OCI-LY7 (cell line): ENCODE results near the gene VRTN. TPM values are rescaled to one million over a fixed set of nuclear protein-coding genes. Genes with fewer than 3 reads are reported as not detected.

ENCODE experiments used
- BruUV-seq: library from RNA; stranded (reverse); fragments of 400-500 nt; replicated peaks from 2 replicates; lab custom pipeline; 2021; lab: Mats Ljungman, UMichigan
- CTCF ChIA-PET: fragments of 300-600 bp; sonication (Branson Sonifier 250); formaldehyde crosslinking; loops from one replicate; lab custom pipeline; 2022; ENCODE audit warnings: antibody characterized with exemption; ENCODE audit not compliant: unreplicated experiment; lab: Charles Lee
- POLR2A ChIA-PET: fragments of 300-600 bp; sonication (Branson Sonifier 250); formaldehyde crosslinking; loops from one replicate; lab custom pipeline; 2022; ENCODE audit warnings: antibody characterized with exemption; lab: Charles Lee
- DNase-seq: peaks from one replicate; pipeline ENCODE4 v3.0.0-alpha.2; 2015; ENCODE audit warnings: low spot score
- H2AFZ ChIP-seq: fragments of 200-600 bp; sonication (generic), shearing (Covaris generic); 2 replicates; pipeline ENCODE4 v1.6.1; 2014; ENCODE audit warnings: mild to moderate bottlenecking, antibody characterized with exemption, low read length, moderate library complexity
- H3K27ac ChIP-seq: fragments of 200-600 bp; sonication (generic); 2 replicates; pipeline ENCODE4 v1.5.1; 2014; ENCODE audit warnings: mixed run types, low read depth, mild to moderate bottlenecking, moderate library complexity, low read length, inconsistent platforms; ENCODE audit not compliant: poor library complexity, severe bottlenecking
- H3K36me3 ChIP-seq: fragments of 200-600 bp; sonication (generic); 2 replicates; pipeline ENCODE4 v1.6.1; 2014; ENCODE audit warnings: mild to moderate bottlenecking, antibody characterized with exemption, low read length, moderate library complexity, mixed read lengths; ENCODE audit not compliant: insufficient read depth
- H3K4me1 ChIP-seq: fragments of 200-600 bp; sonication (generic); 2 replicates; pipeline ENCODE4 v1.5.1; 2014; ENCODE audit warnings: mild to moderate bottlenecking, low read length; ENCODE audit not compliant: insufficient read depth, poor library complexity, severe bottlenecking
- H3K4me2 ChIP-seq: fragments of 200-600 bp; sonication (generic); 2 replicates; pipeline ENCODE4 v1.6.1; 2014; ENCODE audit warnings: mild to moderate bottlenecking, low read length
- H3K4me3 ChIP-seq: fragments of 200-600 bp; sonication (generic); 2 replicates; pipeline ENCODE4 v1.5.1; 2014; ENCODE audit warnings: mild to moderate bottlenecking, low read depth, low read length; ENCODE audit not compliant: poor library complexity, severe bottlenecking
- H3K79me2 ChIP-seq: fragments of 200-600 bp; sonication (generic); 2 replicates; pipeline ENCODE4 v1.6.1; 2016; ENCODE audit warnings: low read depth, mild to moderate bottlenecking, low read length, moderate library complexity, mixed read lengths; ENCODE audit not compliant: insufficient read depth
- H3K9me2 ChIP-seq: fragments of 200-600 bp; sonication (generic); 2 replicates; pipeline ENCODE4 v1.6.1; 2016; ENCODE audit warnings: mild to moderate bottlenecking, low read length, mixed read lengths; ENCODE audit not compliant: insufficient read depth
- H3K9me3 ChIP-seq: fragments of 200-600 bp; sonication (generic); 2 replicates; pipeline ENCODE4 v1.6.1; 2014; ENCODE audit warnings: mild to moderate bottlenecking, mixed run types, low read length, mixed read lengths
- H4K20me1 ChIP-seq: fragments of 200-600 bp; sonication (generic); 2 replicates; pipeline ENCODE4 v1.6.1; 2014; ENCODE audit warnings: mild to moderate bottlenecking, antibody characterized with exemption, low read length, moderate library complexity, mixed read lengths; ENCODE audit not compliant: insufficient read depth
- CTCF ChIP-seq: fragments of 200-600 bp; sonication (generic); conservative IDR thresholded peaks from 2 replicates; pipeline ENCODE4 v1.5.1; 2014; ENCODE audit warnings: mild to moderate bottlenecking, antibody characterized with exemption, low read length, moderate library complexity, mixed read lengths
- EZH2phosphoT487 ChIP-seq: fragments of 200-600 bp; sonication (generic); IDR thresholded peaks from 2 replicates; pipeline ENCODE4 v1.6.1; 2018; ENCODE audit warnings: low read depth, borderline replicate concordance, mild to moderate bottlenecking, mixed run types, antibody characterized with exemption, low read length, moderate library complexity, mixed read lengths
- intact Hi-C: fragments of 100-400 bp; cut with micrococcal nuclease; formaldehyde crosslinking; loops from one replicate; pipeline ENCODE4 v1.10.0; 2022; ENCODE audit not compliant: unreplicated experiment
- total RNA-seq, 2 experiments: library from RNA; depleted of rRNA in 1 of 2; stranded (reverse); fragments of >200 nt in 1 of 2; shearing (Covaris generic) in 1 of 2; gene quantifications; 2 replicates each; pipeline ENCODE4 v1.2.3, GENCODE V29; 2014 to 2022

VRTN gene
- total RNA-seq, 2 experiments from 2014 or later, result not detected

- CTCF ChIA-PET, result interaction anchor here (0.6 kb wide), 1 partner anchor 10 kb away, joined by 3 read pairs; no protein-coding TSS in a partner anchor
- no peaks in the 10 kb centered on the region for H3K9me2 ChIP-seq
Measured at GRCh38 chr14:74347795-74348100, 523 bp upstream of the VRTN start.

GRCh38 chr14:74348735-74349463, 628 bp downstream of the VRTN start:
- H3K79me2 ChIP-seq, result no peaks in the 10 kb centered on the region
- no peak overlapping the region for H2AFZ ChIP-seq
- intact Hi-C loops, result loop anchor here (10.0 kb wide), 1 partner anchor 486 kb away; no protein-coding TSS in a partner anchor
- TF ChIP-seq EZH2phosphoT487, result no peak
- no peak for TF ChIP-seq CTCF
- H3K4me3 ChIP-seq, result no peak overlapping the region
- H4K20me1 ChIP-seq, result no peaks in the 10 kb centered on the region
- no peak for DNase-seq
- H3K4me2 ChIP-seq, result no peak overlapping the region
- no peaks in the 10 kb centered on the region for H3K36me3 ChIP-seq
- no peaks in the 10 kb centered on the region for H3K9me3 ChIP-seq
- no peaks in the 10 kb centered on the region for H3K9me2 ChIP-seq
- ChIA-PET POLR2A (no interaction called here), CTCF (no interaction called here)
- H3K4me1 ChIP-seq, result no peaks in the 10 kb centered on the region
- no peak overlapping the region for H3K27ac ChIP-seq
- no TSS peak for BruUV-seq

More at GRCh38 chr14:74347795-74348100, 523 bp upstream of the VRTN start:
- no peak for DNase-seq
- Histone ChIP-seq H2AFZ (no peak overlapping the region), H3K9me3 (no peaks in the 10 kb centered on the region), H3K27ac (no peak overlapping the region), H3K36me3 (no peaks in the 10 kb centered on the region), H3K79me2 (no peaks in the 10 kb centered on the region), H3K4me1 (no peaks in the 10 kb centered on the region), H3K4me2 (no peak overlapping the region), H3K4me3 (no peak overlapping the region), H4K20me1 (no peaks in the 10 kb centered on the region)
- TF ChIP-seq EZH2phosphoT487 (no peak), CTCF (no peak)
- POLR2A ChIA-PET, result interaction anchor here (0.7 to 0.9 kb wide), 2 partner anchors 138 to 593 kb away, joined by 3 read pairs; no protein-coding TSS in a partner anchor
- no TSS peak for BruUV-seq
- intact Hi-C loops, result loop anchor here (10.0 kb wide), 1 partner anchor 487 kb away; no protein-coding TSS in a partner anchor

- Histone ChIP-seq H4K20me1 (no peaks in the 10 kb centered on the region), H3K9me2 (no peaks in the 10 kb centered on the region), H3K4me3 (no peak overlapping the region), H3K27ac (no peak overlapping the region), H2AFZ (no peak overlapping the region), H3K4me1 (no peaks in the 10 kb centered on the region), H3K9me3 (no peaks in the 10 kb centered on the region), H3K79me2 (no peaks in the 10 kb centered on the region), H3K36me3 (no peaks in the 10 kb centered on the region), H3K4me2 (no peak overlapping the region)
- no TSS peak for BruUV-seq
- TF ChIP-seq CTCF, result no peak
- TF ChIP-seq EZH2phosphoT487, result no peak
- intact Hi-C loops, result loop anchor here (10.0 kb wide), 1 partner anchor 485 kb away; no protein-coding TSS in a partner anchor
- CTCF ChIA-PET, result no interaction called here
- POLR2A ChIA-PET, result no interaction called here
- no peak for DNase-seq
Measured at GRCh38 chr14:74349757-74350156, 1.5 kb downstream of the VRTN start.
